Measurements from ENCODE around the gene GPM6B.

The GPM6B gene

GRCh38 chrX:13854003-13854402, 37.1 kb upstream of the GPM6B start:
- Histone ChIP-seq H3K4me3 (no peak overlapping the region), H3K27ac (no peak overlapping the region)
- TF ChIP-seq CTCF (IDR thresholded peaks at IDR 0.05) = no peak
- no peak for DNase-seq (ENCODE audit: low spot score)

GRCh38 chrX:13852001-13852695, 35.3 kb upstream of the GPM6B start:
- no peak for TF ChIP-seq CTCF (IDR thresholded peaks at IDR 0.05)
- no peak overlapping the region for H3K27ac ChIP-seq
- DNase-seq (ENCODE audit: low spot score) = no peak
- H3K4me3 ChIP-seq = no peak overlapping the region

GRCh38 chrX:13845721-13846378, 29.0 kb upstream of the GPM6B start:
- TF ChIP-seq CTCF (IDR thresholded peaks at IDR 0.05) = no peak
- no peak overlapping the region for H3K4me3 ChIP-seq
- DNase-seq (ENCODE audit: low spot score) = no peak
- no peak overlapping the region for H3K27ac ChIP-seq

DNA sequence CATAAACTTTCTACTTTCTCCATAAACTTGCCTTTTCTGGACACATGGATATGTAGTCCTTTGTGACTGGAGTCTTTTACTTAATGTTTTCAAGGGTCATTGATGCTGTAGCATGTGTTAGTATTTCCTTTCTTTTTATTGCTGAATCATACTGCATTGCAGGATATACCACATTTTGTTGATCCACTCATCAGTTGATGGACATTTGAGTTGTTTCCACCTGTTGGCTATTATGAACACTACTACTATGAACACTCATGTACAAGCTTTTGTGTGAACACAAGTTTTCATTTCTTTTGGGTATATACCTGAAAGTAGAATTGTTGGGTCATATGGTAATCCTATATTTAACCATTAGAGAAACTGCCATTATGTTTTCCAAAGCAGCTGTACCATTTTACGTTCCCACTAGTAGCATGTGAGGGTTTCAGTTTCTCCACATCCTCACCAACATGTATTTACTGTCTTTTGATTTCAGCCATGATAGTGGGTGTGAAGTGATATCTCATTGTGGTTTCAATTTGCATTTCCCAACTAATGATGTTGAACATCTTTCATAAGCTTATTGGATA, 26.3 kb upstream of the GPM6B start:
- Histone ChIP-seq H3K27ac (no peak overlapping the region), H3K4me3 (no peak overlapping the region)
- DNase-seq (ENCODE audit: low spot score) = no peak
- TF ChIP-seq CTCF (IDR thresholded peaks at IDR 0.05) = no peak

- TF ChIP-seq CTCF (IDR thresholded peaks at IDR 0.05) = no peak
- no peak overlapping the region for H3K4me3 ChIP-seq
- no peak overlapping the region for H3K27ac ChIP-seq
- no peak for DNase-seq (ENCODE audit: low spot score)
Measured at GRCh38 chrX:13840121-13840520, 23.2 kb upstream of the GPM6B start.

DNA sequence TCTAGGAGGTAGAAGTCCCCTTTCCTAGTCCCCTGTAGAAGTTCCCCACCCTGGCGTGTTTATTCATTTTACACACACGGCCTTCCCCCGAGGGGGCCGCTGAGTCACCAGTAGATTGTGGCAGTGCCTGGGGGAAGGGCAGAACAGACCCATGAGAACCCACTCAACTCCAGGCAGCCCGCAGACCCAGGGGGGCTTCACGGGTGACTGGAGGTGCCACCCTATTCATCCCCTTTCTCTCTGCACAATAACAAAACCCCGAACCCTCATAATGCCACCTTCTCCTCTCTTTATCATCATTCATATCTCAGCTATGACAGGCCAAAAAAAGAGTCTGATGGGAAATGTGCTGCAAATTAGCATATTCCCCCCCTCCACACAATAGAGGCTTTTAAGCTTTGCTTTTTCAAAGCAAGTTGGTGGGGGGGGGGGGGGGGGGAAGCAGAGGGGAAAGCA, 20.4 kb upstream of the GPM6B start:
- Histone ChIP-seq H3K4me3 (no peak overlapping the region), H3K27ac (no peak overlapping the region)
- TF ChIP-seq CTCF (IDR thresholded peaks at IDR 0.05) = no peak
- DNase-seq (ENCODE audit: low spot score) = no peak

GRCh38 chrX:13836575-13836974, 19.7 kb upstream of the GPM6B start:
- Histone ChIP-seq H3K4me3 (no peak overlapping the region), H3K27ac (no peak overlapping the region)
- no peak for DNase-seq (ENCODE audit: low spot score)
- TF ChIP-seq CTCF (IDR thresholded peaks at IDR 0.05) = no peak
